Measurements from ENCODE around the gene RWDD3.

GRCh38 chr1:95217371-95217770 is 16.6 kb upstream of the RWDD3 start:
- TF ChIP-seq CTCF (IDR thresholded peaks at IDR 0.05) (no peak), EZH2 (IDR thresholded peaks at IDR 0.05; ENCODE audit: borderline replicate concordance, insufficient read depth, low read depth, low read length, poor library complexity, severe bottlenecking) (no peak)

Measured in B cell (primary cell).